RPMI7951 (cell line): Measurements from ENCODE around the gene TSSK2. TPM values are rescaled to one million over a fixed set of nuclear protein-coding genes. Genes with fewer than 3 reads are reported as not detected.

Experiments used
- DNase-seq: peaks from one replicate; pipeline ENCODE4 v3.0.0-alpha.2; 2012; ENCODE audit warnings: low read depth
- total RNA-seq: library from RNA; depleted of rRNA; stranded (reverse); fragments of >200 nt; shearing (Covaris generic); gene quantifications from 2 replicates; pipeline ENCODE4 v1.2.3, GENCODE V29; 2014

The TSSK2 gene
- total RNA-seq, 1 experiment from 2014 or later: not detected

DNA sequence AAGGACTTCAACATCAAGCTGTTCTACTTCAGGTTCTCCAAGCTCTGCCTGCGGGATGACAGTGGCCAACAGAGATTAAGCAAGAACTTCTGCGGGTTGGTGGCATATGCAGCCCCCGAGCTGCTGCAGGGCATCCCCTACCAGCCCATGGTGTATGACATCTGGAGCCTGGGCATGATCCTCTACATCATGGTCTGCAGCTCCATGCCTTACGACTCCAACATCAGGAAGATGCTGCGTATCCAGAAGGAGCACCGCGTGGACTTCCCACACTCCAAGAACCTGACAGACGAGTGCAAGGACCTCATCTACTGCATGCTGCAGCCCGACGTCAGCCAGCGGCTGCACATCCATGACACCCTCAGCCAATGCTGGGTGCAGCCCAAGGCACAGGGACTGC, 6.1 kb upstream of the TSSK2 start:
- no peak for DNase-seq

GRCh38 chr22:19125474-19126308, 5.4 kb upstream of the TSSK2 start:
- DNase-seq: no peak

GRCh38 chr22:19126309-19127273, 4.5 kb upstream of the TSSK2 start:
- DNase-seq: no peak

- DNase-seq: no peak
Observed at GRCh38 chr22:19127329-19128008, 3.6 kb upstream of the TSSK2 start.

GRCh38 chr22:19128009-19128401, 3.1 kb upstream of the TSSK2 start:
- DNase-seq: no peak

- DNase-seq: no peak
Observed at GRCh38 chr22:19128946-19129727, 2.0 kb upstream of the TSSK2 start.

DNA sequence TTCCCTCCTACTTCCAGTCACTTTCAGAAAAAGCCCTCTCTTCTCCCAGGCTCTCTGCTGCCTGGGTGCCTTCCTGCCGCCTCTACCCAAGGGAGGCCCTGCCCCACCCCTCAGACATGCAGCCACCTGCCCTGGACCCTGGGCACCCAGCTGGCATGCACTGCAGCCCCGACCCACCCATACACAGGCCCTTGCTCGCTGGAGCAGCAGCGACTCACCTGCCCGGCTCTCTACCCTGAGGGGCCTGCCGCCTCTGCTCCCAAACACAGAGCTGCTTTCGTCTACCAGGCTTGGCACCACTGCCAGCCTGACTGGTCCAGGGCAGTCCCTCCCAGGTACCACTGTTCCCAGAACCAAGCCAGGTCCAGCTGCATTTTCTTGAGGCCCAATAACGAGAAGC, 1.2 kb upstream of the TSSK2 start:
- no peak for DNase-seq

GRCh38 chr22:19131685-19132015, 542 bp downstream of the TSSK2 start:
- no peak for DNase-seq

DNA sequence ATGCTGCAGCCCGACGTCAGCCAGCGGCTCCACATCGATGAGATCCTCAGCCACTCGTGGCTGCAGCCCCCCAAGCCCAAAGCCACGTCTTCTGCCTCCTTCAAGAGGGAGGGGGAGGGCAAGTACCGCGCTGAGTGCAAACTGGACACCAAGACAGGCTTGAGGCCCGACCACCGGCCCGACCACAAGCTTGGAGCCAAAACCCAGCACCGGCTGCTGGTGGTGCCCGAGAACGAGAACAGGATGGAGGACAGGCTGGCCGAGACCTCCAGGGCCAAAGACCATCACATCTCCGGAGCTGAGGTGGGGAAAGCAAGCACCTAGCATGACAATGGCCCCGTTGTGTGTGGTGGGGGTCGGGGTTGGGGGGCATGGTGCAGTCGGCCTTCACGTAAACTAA, 1.0 kb downstream of the TSSK2 start:
- DNase-seq: no peak

DNA sequence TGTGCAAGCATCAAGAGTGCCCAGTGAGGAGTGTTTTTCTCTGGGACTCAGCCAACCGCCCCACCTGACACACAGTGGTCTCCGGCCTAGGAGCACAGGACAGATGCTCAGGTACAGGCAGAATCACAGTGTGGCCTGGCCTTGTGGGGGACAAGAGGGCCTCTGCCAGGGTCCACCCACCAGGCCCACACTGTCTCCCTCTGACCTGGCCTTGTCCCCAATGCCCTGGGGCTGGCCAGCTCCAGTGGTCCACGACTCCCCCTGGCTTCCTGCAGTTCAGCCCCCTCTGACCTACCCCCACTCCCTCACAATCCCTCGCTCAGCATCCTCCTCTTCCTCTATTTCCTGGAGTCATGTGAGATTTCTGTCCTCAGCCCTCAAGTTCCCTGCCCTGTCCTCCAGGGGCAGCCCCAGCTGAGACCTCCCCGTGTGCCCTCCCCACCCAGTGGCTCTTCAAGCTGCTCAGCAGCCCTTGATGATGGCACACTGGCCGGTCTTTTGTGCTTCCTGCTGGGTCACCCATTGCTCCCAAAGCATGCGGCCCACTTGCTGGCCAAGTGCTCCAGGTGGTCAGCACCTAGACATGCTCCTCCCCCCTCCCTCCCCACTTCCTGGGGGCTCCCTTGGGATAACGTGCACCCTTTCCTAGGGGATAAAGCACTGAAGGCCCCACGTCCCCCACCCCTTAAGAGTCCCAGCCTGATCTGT, 1.7 kb downstream of the TSSK2 start:
- no peak for DNase-seq

GRCh38 chr22:19133561-19133960, 2.5 kb downstream of the TSSK2 start:
- no peak for DNase-seq

DNA sequence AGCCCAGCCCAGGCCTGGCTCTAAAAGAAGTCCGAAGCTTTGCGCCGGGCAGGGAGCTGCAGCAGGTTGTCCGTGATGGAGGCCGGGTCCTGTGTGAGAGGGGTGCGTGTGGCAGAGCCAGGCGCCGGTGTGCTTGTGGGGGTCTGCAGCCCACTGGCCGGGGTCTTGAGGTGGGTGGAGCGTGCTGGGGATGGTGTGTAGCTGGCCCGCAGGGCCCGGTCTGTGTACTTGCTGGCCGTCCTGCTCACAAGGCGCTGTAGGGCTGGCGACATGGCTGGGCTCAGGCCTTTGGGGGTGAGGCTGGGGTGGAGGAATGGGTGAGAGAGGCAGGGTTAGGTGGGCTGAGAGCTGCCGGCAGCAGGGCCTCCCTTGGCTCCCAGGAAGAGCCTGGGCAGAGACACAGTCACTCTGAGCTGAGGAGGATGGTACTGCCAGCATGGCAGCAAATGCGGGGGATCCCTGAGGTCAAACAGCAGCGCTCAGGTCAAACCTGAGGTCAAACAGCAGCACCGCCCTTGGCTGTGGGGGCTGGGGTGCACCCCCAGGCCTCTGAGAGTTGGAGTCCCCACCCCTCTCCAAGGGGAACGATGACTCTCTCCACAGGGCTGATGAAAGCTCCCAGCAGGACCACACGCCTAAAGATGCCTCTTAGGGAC, 3.2 kb downstream of the TSSK2 start:
- DNase-seq: no peak

DNA sequence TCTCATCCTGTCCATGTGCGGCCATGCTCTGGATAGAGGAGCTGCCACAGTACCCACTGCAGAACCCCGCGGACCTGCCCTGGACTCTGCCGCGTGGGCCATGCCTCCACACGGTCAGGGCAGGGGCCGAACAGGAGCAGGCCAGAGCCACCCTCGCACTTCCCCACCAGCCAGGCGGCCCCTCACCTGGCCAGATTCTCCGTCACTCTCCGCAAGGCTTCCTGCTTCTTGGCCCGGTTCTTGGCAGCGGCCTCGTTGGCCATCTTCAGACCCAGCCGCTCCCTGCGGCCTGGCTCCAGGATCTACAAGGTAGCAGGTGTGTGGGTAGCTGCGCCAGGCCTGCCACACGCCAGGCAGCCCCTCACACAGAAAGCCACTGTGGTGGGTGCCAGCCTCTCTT, 3.8 kb downstream of the TSSK2 start:
- no peak for DNase-seq

DNA sequence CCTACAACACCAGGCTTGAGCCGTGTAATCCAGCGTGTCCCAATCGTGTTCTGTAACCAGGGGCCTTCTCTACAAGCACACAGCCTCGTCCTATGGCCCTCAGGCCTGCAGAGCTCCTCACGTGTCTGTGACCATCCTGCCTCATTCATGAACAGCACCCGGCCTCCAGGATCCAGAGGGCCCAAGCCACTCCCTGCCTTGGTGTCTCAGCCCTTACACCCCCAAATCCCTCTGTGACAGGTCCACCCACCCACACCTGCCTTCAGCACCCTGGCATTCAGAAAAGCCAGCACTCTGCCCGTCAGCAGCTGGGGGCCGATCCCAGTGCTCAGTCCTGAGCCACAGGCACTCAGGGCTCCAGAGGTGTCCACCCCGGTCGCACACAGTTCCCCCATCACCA, 5.8 kb downstream of the TSSK2 start:
- DNase-seq: no peak

GRCh38 chr22:19137384-19138216, 6.5 kb downstream of the TSSK2 start:
- DNase-seq: no peak

DNA sequence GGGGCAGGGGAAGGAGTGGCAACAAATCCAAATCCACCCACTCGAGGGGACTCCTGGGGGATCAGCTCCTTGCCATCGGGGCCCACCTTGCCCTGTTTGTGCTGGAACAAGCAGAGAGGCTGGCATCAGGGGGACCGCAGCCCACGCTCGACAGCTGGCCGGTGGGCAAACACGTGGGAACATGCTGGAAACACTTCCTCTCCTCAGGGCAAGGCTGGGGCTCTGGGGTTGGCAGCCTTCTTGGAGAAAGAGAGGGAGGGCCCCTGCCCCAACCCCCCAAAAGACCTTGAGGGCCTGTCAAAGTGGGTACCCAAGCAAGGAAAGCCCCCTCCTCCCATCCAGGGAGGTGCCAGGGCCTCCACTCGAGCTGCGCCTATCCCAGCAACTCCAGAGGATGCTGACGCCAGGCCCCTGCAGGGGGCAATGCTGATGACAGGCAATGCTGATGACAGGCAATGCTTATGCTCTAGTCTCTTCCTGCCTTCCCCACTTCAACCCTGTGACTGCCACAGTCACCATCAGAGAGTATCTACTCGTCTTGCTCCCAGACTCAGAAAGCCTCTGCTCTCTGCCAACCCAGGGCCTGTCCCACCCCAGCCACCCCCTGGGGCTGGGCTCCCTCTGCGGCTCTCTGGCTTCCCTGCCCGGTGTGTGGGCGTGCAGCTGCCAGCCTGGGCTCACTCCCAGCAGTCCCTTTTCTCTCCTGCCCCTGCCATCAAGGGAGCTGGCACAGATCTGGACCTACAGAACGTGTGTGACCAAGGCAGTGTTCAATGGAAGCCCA, 7.3 kb downstream of the TSSK2 start:
- DNase-seq: no peak

DNA sequence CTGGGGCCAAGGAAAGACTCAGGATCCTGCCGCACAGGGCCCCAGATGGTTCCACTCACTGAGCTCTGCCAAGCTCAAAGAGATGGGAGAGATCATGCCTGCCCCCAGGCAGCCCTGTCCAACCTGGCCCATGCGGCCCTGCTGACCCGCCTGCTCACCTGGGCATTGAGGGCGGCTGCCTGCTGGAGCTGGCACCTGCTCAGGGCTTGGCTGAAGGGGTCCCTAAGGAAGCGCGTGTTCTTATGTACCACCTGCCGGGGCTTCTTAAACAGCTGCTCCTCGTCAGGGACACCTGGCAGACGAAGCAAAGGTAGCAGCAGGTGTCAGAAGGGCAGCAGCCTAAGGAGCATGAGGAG, 7.9 kb downstream of the TSSK2 start:
- no peak for DNase-seq

- DNase-seq: no peak
Observed at GRCh38 chr22:19139974-19140373, 8.9 kb downstream of the TSSK2 start.

GRCh38 chr22:19142394-19142793, 11.3 kb downstream of the TSSK2 start:
- no peak for DNase-seq
